Lower lobe of right lung (tissue), 2 donors: Measurements from ENCODE around the gene IRF2BP2. TPM values are rescaled to one million over a fixed set of nuclear protein-coding genes. Genes with fewer than 3 reads are reported as not detected.
"Not testable (repeated sequence)": the region's sequence is repeated elsewhere in the genome, so short reads cannot be mapped to it uniquely, and the experiment has no call there.

Source experiments
- ATAC-seq, 2 donors: fragments of 200-7000 bp; cut with Tn5 transposase; one replicate each; pipeline ENCODE4 v1.9.1; 2020 to 2022; ENCODE audit warnings: mild to moderate bottlenecking in 2 of 2, moderate library complexity in 2 of 2
- DNase-seq: peaks from one replicate; pipeline ENCODE4 v3.0.0-alpha.2; 2020
- H3K27ac ChIP-seq: fragments of 200-600 bp; one replicate; pipeline ENCODE4 v1.8.0; 2022
- H3K27me3 ChIP-seq: fragments of 200-600 bp; one replicate; pipeline ENCODE4 v1.8.0; 2022; ENCODE audit warnings: low read depth
- H3K36me3 ChIP-seq: fragments of 200-600 bp; one replicate; pipeline ENCODE4 v1.8.0; 2022; ENCODE audit warnings: mild to moderate bottlenecking
- H3K4me1 ChIP-seq: fragments of 200-600 bp; one replicate; pipeline ENCODE4 v1.8.0; 2022
- H3K4me3 ChIP-seq: fragments of 200-600 bp; one replicate; pipeline ENCODE4 v1.8.0; 2022; ENCODE audit warnings: mild to moderate bottlenecking
- H3K9me3 ChIP-seq: fragments of 200-600 bp; one replicate; pipeline ENCODE4 v1.8.0; 2022
- intact Hi-C: fragments of 100-400 bp; cut with DNase I; formaldehyde crosslinking; loops from one replicate; pipeline ENCODE4 v1.11.0; 2022
- total RNA-seq: library from RNA; stranded (reverse); fragmentation: NEBNext Ultra II Directional; extraction: Animal tissue kit (Norgen Biotek cat#: 25700); gene quantifications from one replicate; pipeline ENCODE4 v1.2.1, GENCODE V29; 2021
- TF ChIP-seq, protein P1 (sequence below): fragments of 200-600 bp; IDR thresholded peaks from one replicate; pipeline ENCODE4 v1.8.0; 2022; ENCODE audit warnings: antibody characterized with exemption, mild to moderate bottlenecking
- donor health status: DM: no; HTN: yes; CAD: no; lungs with severe emphysema.

IRF2BP2 gene
- total RNA-seq, 1 donor from 2014 or later = 154 TPM

GRCh38 chr1:234597894-234598293 is 12.1 kb downstream of the IRF2BP2 start:
- Histone ChIP-seq H3K36me3 (no peaks in the 10 kb centered on the region), H3K4me3 (no peak overlapping the region), H3K27me3 (no peaks in the 10 kb centered on the region), H3K27ac (no peak overlapping the region), H3K9me3 (no peaks in the 10 kb centered on the region), H3K4me1 (peaks cover 44% of the 10 kb centered on the region)
- DNase-seq (no peak), ATAC-seq (no peak)
- TF ChIP-seq, protein P1, sequence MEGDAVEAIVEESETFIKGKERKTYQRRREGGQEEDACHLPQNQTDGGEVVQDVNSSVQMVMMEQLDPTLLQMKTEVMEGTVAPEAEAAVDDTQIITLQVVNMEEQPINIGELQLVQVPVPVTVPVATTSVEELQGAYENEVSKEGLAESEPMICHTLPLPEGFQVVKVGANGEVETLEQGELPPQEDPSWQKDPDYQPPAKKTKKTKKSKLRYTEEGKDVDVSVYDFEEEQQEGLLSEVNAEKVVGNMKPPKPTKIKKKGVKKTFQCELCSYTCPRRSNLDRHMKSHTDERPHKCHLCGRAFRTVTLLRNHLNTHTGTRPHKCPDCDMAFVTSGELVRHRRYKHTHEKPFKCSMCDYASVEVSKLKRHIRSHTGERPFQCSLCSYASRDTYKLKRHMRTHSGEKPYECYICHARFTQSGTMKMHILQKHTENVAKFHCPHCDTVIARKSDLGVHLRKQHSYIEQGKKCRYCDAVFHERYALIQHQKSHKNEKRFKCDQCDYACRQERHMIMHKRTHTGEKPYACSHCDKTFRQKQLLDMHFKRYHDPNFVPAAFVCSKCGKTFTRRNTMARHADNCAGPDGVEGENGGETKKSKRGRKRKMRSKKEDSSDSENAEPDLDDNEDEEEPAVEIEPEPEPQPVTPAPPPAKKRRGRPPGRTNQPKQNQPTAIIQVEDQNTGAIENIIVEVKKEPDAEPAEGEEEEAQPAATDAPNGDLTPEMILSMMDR = peak; percentile 70
- intact Hi-C loops = no loop called here

- H3K4me3 ChIP-seq = no peak overlapping the region
- peaks cover 24% of the 10 kb centered on the region for H3K4me1 ChIP-seq
- TF ChIP-seq, protein P1 = no peak
- no peak overlapping the region for H3K27ac ChIP-seq
- H3K27me3 ChIP-seq = no peaks in the 10 kb centered on the region
- no peaks in the 10 kb centered on the region for H3K9me3 ChIP-seq
- no peaks in the 10 kb centered on the region for H3K36me3 ChIP-seq
- intact Hi-C loops = no loop called here
- no peak for ATAC-seq
- no peak for DNase-seq
Measured at GRCh38 chr1:234595899-234596298, 14.1 kb downstream of the IRF2BP2 start.

DNA sequence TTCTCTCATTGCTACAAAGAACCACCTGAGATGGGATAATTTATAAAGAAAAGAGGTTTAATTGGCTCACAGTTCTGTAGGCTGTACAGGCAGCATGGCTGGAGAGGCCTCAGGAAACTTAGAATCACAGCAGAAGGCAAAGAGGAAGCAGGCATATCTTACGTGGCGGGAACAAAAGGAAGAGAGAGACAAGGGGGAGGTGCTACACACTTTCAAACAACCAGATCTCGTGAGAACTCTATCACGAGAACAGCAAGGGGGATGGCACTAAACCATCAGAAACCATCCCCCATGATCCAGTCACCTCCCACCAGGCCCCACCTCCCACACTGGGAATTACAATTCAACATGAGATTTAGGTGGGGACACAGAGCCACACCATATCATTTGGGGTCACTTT is 15.4 kb downstream of the IRF2BP2 start:
- H3K9me3 ChIP-seq, H3K36me3 ChIP-seq, DNase-seq, H3K27me3 ChIP-seq, ATAC-seq, H3K27ac ChIP-seq, H3K4me3 ChIP-seq, intact Hi-C loops: not testable (repeated sequence)
- peaks cover 17% of the 10 kb centered on the region for H3K4me1 ChIP-seq

DNA sequence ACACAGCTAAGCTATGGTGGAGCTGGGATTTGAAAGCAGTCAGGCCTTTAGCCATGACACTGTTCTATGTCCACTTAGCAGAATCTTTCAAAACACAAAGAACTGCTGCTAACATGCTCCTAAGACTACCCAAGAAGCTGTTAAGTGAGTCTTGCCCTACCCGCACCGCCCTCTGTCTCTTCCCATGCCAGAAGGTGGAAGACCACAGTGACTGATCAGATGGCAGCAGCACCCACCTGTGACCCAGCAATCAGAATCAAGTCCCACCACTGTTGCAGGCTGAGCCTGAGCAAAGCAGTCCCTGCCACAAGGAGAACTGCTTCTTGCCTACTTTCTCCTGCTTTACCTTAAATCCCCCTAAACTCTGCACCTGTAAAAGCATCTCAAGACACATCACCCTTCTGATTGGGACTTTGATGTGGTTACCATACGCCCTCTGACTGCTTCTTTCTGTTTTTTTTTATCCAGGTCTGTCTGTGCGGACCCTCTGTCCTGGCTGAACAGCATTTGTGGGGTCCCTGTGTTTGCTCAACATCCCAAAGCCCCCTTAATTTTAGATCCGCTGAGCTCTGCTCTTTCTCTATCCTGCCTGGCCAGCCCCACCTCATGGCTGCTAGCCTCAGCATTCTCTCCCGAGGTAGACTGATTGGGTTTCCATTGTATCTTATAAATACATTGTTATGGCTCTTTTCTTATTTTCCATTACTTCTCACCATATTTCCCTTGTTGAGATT is 16.0 kb downstream of the IRF2BP2 start:
- intact Hi-C loops = no loop called here
- TF ChIP-seq, protein P1 = no peak
- peaks cover 10% of the 10 kb centered on the region for H3K4me1 ChIP-seq

GRCh38 chr1:234593109-234593508 is 16.9 kb downstream of the IRF2BP2 start:
- H3K27ac ChIP-seq = no peak overlapping the region
- peaks cover 2% of the 10 kb centered on the region for H3K4me1 ChIP-seq
- no peaks in the 10 kb centered on the region for H3K36me3 ChIP-seq
- H3K9me3 ChIP-seq = no peaks in the 10 kb centered on the region
- DNase-seq (no peak), ATAC-seq (no peak)
- intact Hi-C loops = no loop called here
- TF ChIP-seq, protein P1 = no peak
- no peak overlapping the region for H3K4me3 ChIP-seq
- no peaks in the 10 kb centered on the region for H3K27me3 ChIP-seq

More for the DNA sequence above, 16.0 kb downstream of the IRF2BP2 start:
- no peaks in the 10 kb centered on the region for H3K9me3 ChIP-seq
- no peak overlapping the region for H3K27ac ChIP-seq
- no peak for ATAC-seq
- no peak for DNase-seq
- H3K36me3 ChIP-seq = no peaks in the 10 kb centered on the region
- H3K4me3 ChIP-seq = no peak overlapping the region
- H3K27me3 ChIP-seq = no peaks in the 10 kb centered on the region

DNA sequence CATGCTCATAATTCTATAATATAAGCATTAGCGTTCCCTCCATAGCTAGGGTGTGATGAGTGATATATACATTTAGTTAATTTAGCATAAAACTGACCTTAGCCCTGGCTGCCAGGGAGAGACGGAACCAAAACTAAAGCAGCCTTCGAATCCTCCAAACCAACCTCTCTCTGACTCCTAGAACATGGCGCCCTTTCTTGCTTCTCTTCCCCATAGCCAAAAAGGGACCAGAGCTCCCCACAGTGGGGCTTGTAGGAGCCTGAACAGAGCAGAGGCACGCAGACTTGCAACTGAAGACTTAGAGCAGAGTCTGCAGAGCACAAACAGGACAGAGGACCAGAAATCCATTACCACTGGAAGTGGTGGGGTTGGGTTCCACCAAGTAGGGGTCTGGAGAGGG is 17.7 kb downstream of the IRF2BP2 start:
- no peak for DNase-seq
- H3K9me3 ChIP-seq = no peaks in the 10 kb centered on the region
- intact Hi-C loops = no loop called here
- H3K4me1 ChIP-seq = no peaks in the 10 kb centered on the region
- H3K4me3 ChIP-seq = no peak overlapping the region
- ATAC-seq = no peak
- no peaks in the 10 kb centered on the region for H3K27me3 ChIP-seq
- H3K27ac ChIP-seq = no peak overlapping the region
- H3K36me3 ChIP-seq = no peaks in the 10 kb centered on the region
- TF ChIP-seq, protein P1 = no peak
